GM12874 (cell line): ENCODE measurements around the gene INSYN2A.

Source experiments
- CTCF ChIP-seq: IDR thresholded peaks from 2 replicates; pipeline ENCODE4 v1.5.1; 2011; ENCODE audit warnings: low read depth, mild to moderate bottlenecking, control low read depth, low read length, moderate library complexity; ENCODE audit not compliant: insufficient read depth

INSYN2A gene

GRCh38 chr10:127210936-127211466 is 14.6 kb upstream of the INSYN2A start:
- TF ChIP-seq CTCF = no peak

- no peak for TF ChIP-seq CTCF
Measured at GRCh38 chr10:127207081-127207480, 10.7 kb upstream of the INSYN2A start.

GRCh38 chr10:127203067-127203466 is 6.7 kb upstream of the INSYN2A start:
- no peak for TF ChIP-seq CTCF

- TF ChIP-seq CTCF = no peak
Measured at GRCh38 chr10:127200646-127201045, 4.3 kb upstream of the INSYN2A start.

- no peak for TF ChIP-seq CTCF
Measured at GRCh38 chr10:127198721-127199120, 2.3 kb upstream of the INSYN2A start.

GRCh38 chr10:127198307-127198706 is 1.9 kb upstream of the INSYN2A start:
- TF ChIP-seq CTCF = no peak

- TF ChIP-seq CTCF = no peak
Measured at GRCh38 chr10:127197154-127197432, 702 bp upstream of the INSYN2A start.
